Liver (tissue), 9 donors: ENCODE data around the gene MECR. TPM values are rescaled to one million over a fixed set of nuclear protein-coding genes. Genes with fewer than 3 reads are reported as not detected.

Experiments
- DNase-seq: peaks from one replicate; pipeline ENCODE4 v3.0.0-alpha.2; 2017; ENCODE audit warnings: low spot score
- H3K27ac ChIP-seq, 2 donors: one replicate each; pipeline ENCODE4 v1.7.0; 2013; ENCODE audit warnings: inconsistent platforms in 2 of 2, low read length in 2 of 2, control low read depth in 1 of 2, low read depth in 1 of 2, mild to moderate bottlenecking in 1 of 2
- H3K27me3 ChIP-seq, 4 donors: one replicate each; pipeline versions ENCODE4 v1.6.1 to v1.7.0; 2013; ENCODE audit warnings: low read length in 3 of 4, inconsistent platforms in 1 of 4, mild to moderate bottlenecking in 1 of 4, moderate library complexity in 1 of 4; ENCODE audit not compliant: control insufficient read depth in 4 of 4, insufficient read depth in 4 of 4
- H3K36me3 ChIP-seq, 4 donors: one replicate each; pipeline versions ENCODE4 v1.6.1 to v1.7.0; 2013; ENCODE audit warnings: low read length in 3 of 4, mild to moderate bottlenecking in 3 of 4, low read depth in 1 of 4, moderate library complexity in 1 of 4; ENCODE audit not compliant: control insufficient read depth in 4 of 4, insufficient read depth in 3 of 4
- H3K4me1 ChIP-seq, 4 donors: one replicate each; pipeline versions ENCODE4 v1.6.1 to v1.7.0; 2013; ENCODE audit warnings: low read length in 3 of 4, mild to moderate bottlenecking in 3 of 4, moderate library complexity in 1 of 4; ENCODE audit not compliant: control insufficient read depth in 4 of 4, insufficient read depth in 4 of 4
- H3K4me3 ChIP-seq, 3 donors: one replicate each; pipeline versions ENCODE4 v1.6.1 to v1.7.0; 2013; ENCODE audit warnings: low read length in 3 of 3, control low read depth in 1 of 3, low read depth in 1 of 3, mild to moderate bottlenecking in 1 of 3
- H3K9ac ChIP-seq, 2 donors: one replicate each; pipeline ENCODE4 v1.7.0; 2013; ENCODE audit warnings: low read length in 2 of 2, mild to moderate bottlenecking in 2 of 2, moderate library complexity in 2 of 2, control low read depth in 1 of 2, low read depth in 1 of 2
- H3K9me3 ChIP-seq, 4 donors: one replicate each; pipeline versions ENCODE4 v1.6.1 to v1.7.0; 2013; ENCODE audit warnings: low read length in 3 of 4; ENCODE audit not compliant: control insufficient read depth in 4 of 4
- CTCF ChIP-seq: fragments of 150-350 bp; IDR thresholded peaks from 2 replicates; pipeline ENCODE4 v1.5.1; 2017; ENCODE audit warnings: improper control_type of control experiment, low read depth, low read length; ENCODE audit not compliant: missing input control
- FOXA2 ChIP-seq: IDR thresholded peaks from 2 replicates; pipeline ENCODE4 v1.6.1; 2016; ENCODE audit warnings: antibody characterized with exemption
- GABPA ChIP-seq, 2 donors: IDR thresholded peaks in 1 of 2; conservative IDR thresholded peaks in 1 of 2; 2 replicates each; pipeline ENCODE4 v1.6.1; 2016; ENCODE audit warnings: antibody characterized with exemption in 2 of 2, mild to moderate bottlenecking in 1 of 2, moderate library complexity in 1 of 2
- HNF4A ChIP-seq, 2 donors: conservative IDR thresholded peaks; 2 replicates each; pipeline ENCODE4 v1.6.1; 2016; ENCODE audit warnings: antibody characterized with exemption in 2 of 2, mild to moderate bottlenecking in 2 of 2
- HNF4G ChIP-seq: IDR thresholded peaks from 2 replicates; pipeline ENCODE4 v1.6.1; 2016; ENCODE audit warnings: antibody characterized with exemption
- JUND ChIP-seq, 2 donors: IDR thresholded peaks; 2 replicates each; pipeline ENCODE4 v1.6.1; 2016; ENCODE audit warnings: antibody characterized with exemption in 2 of 2
- MAX ChIP-seq: IDR thresholded peaks from 2 replicates; pipeline ENCODE4 v1.6.1; 2016; ENCODE audit warnings: antibody characterized with exemption
- NR2F2 ChIP-seq: IDR thresholded peaks from 2 replicates; pipeline ENCODE4 v1.6.1; 2016; ENCODE audit warnings: antibody characterized with exemption
- REST ChIP-seq: IDR thresholded peaks from 2 replicates; pipeline ENCODE4 v1.6.1; 2016; ENCODE audit warnings: antibody characterized with exemption, mild to moderate bottlenecking
- SP1 ChIP-seq: IDR thresholded peaks from 2 replicates; pipeline ENCODE4 v1.6.1; 2018; ENCODE audit warnings: antibody characterized with exemption, mild to moderate bottlenecking
- TAF1 ChIP-seq: conservative IDR thresholded peaks from 2 replicates; pipeline ENCODE4 v1.6.1; 2016; ENCODE audit warnings: antibody characterized with exemption, mild to moderate bottlenecking
- YY1 ChIP-seq: IDR thresholded peaks from 2 replicates; pipeline ENCODE4 v1.6.1; 2016; ENCODE audit warnings: antibody characterized with exemption, mild to moderate bottlenecking
- ZBTB33 ChIP-seq: IDR thresholded peaks from 2 replicates; pipeline ENCODE4 v1.6.1; 2016; ENCODE audit warnings: antibody characterized with exemption
- WGBS: extraction: QIAGEN DNeasy Blood & Tissue Kit; methylation state at CpG from one replicate; pipeline ENCODE4 v1.1.7; 2013; 5-methylcytosine and 5-hydroxymethylcytosine counted together
- polyA plus RNA-seq, 2 donors: library from polyadenylated mRNA; stranded (reverse) in 1 of 2; unstranded in 1 of 2; fragments of 200-250 nt in 1 of 2; fragments of >200 nt in 1 of 2; fragmentation: Nextera tagmentation in 1 of 2; extraction: Ambion mirVana in 1 of 2; gene quantifications; one replicate each; pipeline versions ENCODE4 v1.2.1 to v1.2.3, GENCODE V29; 2013 to 2015
- total RNA-seq, 2 donors: library from RNA; depleted of rRNA; stranded (reverse); fragments of >200 nt; gene quantifications; one replicate each; pipeline ENCODE4 v1.2.3, GENCODE V29; 2014
- donor health status: healthy.
- donor health status: healthy.
- donor health status: healthy.
- donor health status: healthy.
- donor health status: healthy.

Gene MECR
- total and polyA plus RNA-seq, 4 donors = 7.5 to 19.9 (median 13.2) TPM

- 96% methylated on average over 11 of the region's 11 CpGs for WGBS
Observed at GRCh38 chr1:29279951-29280391, 49.2 kb upstream of the MECR start.

GRCh38 chr1:29279406-29279805 is 48.7 kb upstream of the MECR start:
- H3K4me1 ChIP-seq = peaks cover 0 to 14% (median 0%) of the 10 kb centered on the region in 4 donors
- H3K36me3 ChIP-seq = peaks cover 0 to 26% (median 3%) of the 10 kb centered on the region in 4 donors
- no peaks in the 10 kb centered on the region for H3K9me3 ChIP-seq
- peak; percentile 6 for DNase-seq
- no peaks in the 10 kb centered on the region for H3K27me3 ChIP-seq
- 96% methylated on average over 13 of the region's 13 CpGs for WGBS
- H3K9ac ChIP-seq = no peak overlapping the region
- TF ChIP-seq HNF4A (conservative IDR thresholded peaks at IDR 0.05) = no peak
- TF ChIP-seq GABPA (IDR thresholded peaks at IDR 0.05 in 1 of 2, conservative IDR thresholded peaks at IDR 0.05 in 1 of 2) = no peak
- no peak for TF ChIP-seq HNF4G
- TF ChIP-seq TAF1 = no peak
- TF ChIP-seq CTCF = no peak
- TF ChIP-seq JUND (IDR thresholded peaks at IDR 0.05) = no peak
- TF ChIP-seq ZBTB33 = no peak
- H3K4me3 ChIP-seq = no peak overlapping the region
- H3K27ac ChIP-seq = no peak overlapping the region

More at GRCh38 chr1:29279951-29280391, 49.2 kb upstream of the MECR start:
- peaks cover 0 to 14% (median 0%) of the 10 kb centered on the region in 4 donors for H3K4me1 ChIP-seq
- no peaks in the 10 kb centered on the region for H3K9me3 ChIP-seq
- no peak overlapping the region for H3K27ac ChIP-seq
- H3K27me3 ChIP-seq = no peaks in the 10 kb centered on the region
- no peak overlapping the region for H3K9ac ChIP-seq
- H3K4me3 ChIP-seq = no peak overlapping the region
- peaks cover 0 to 26% (median 3%) of the 10 kb centered on the region in 4 donors for H3K36me3 ChIP-seq
- TF ChIP-seq GABPA (IDR thresholded peaks at IDR 0.05 in 1 of 2, conservative IDR thresholded peaks at IDR 0.05 in 1 of 2) (no peak), YY1 (no peak), HNF4G (no peak), REST (no peak), ZBTB33 (no peak), FOXA2 (no peak), TAF1 (no peak), NR2F2 (no peak), MAX (no peak), SP1 (no peak)
- DNase-seq = peak; percentile 9
